ENCODE data around the gene SEMA4D. TPM values are rescaled to one million over a fixed set of nuclear protein-coding genes. Genes with fewer than 3 reads are reported as not detected.

Gene SEMA4D
- total and polyA plus RNA-seq, 2 of the 13 experiments (the other 11 are each of a cell fraction or from before 2014, with no cell fraction given): 0.13 to 0.16 TPM

GRCh38 chr9:89493671-89494070 is 4.2 kb downstream of the SEMA4D start:
- Histone ChIP-seq H3K27ac (ENCODE audit: extremely low read length, insufficient read depth, low read length) (no peak overlapping the region), H3K9ac (ENCODE audit: insufficient read depth, low read depth, low read length) (no peak overlapping the region), H3K79me2 (ENCODE audit: insufficient read depth, low read length) (no peaks in the 10 kb centered on the region), H2AFZ (ENCODE audit: low read length) (no peak overlapping the region), H3K27me3 (ENCODE audit: control insufficient read depth in 1 of 2, insufficient read depth in 2 of 2, low read length in 2 of 2) (peaks cover 4 to 49% of the 10 kb centered on the region in 2 experiments; a peak in 2 of 5 replicates), H3K4me2 (ENCODE audit: low read depth, low read length) (no peak overlapping the region), H3K4me3 (replicated peaks in 1 of 3; ENCODE audit: insufficient read depth in 1 of 3, low read depth in 2 of 3, low read length in 3 of 3) (no peak overlapping the region), H3K4me1 (ENCODE audit: insufficient read depth, low read length) (peaks cover 8% of the 10 kb centered on the region), H4K20me1 (ENCODE audit: insufficient read depth, low read length) (no peaks in the 10 kb centered on the region), H3K36me3 (replicated peaks in 1 of 2; ENCODE audit: control insufficient read depth in 1 of 2, insufficient read depth in 2 of 2, low read length in 2 of 2) (no peaks in the 10 kb centered on the region), H3K9me3 (ENCODE audit: low read length) (no peaks in the 10 kb centered on the region)
- FAIRE-seq (no peak), DNase-seq (ENCODE audit: low spot score) (no peak), ATAC-seq (no peak)
- peak; percentile 12; the same call in 1 of the 2 replicates for TF ChIP-seq KAT2B (IDR thresholded peaks at IDR 0.05; ENCODE audit: borderline replicate concordance, low read depth, low read length)
- TF ChIP-seq ZNF317 (CRISPR knock-in tag; IDR thresholded peaks at IDR 0.05): no peak
- TF ChIP-seq ZGPAT (CRISPR knock-in tag; IDR thresholded peaks at IDR 0.05): no peak
- TF ChIP-seq MEIS2 (CRISPR knock-in tag; IDR thresholded peaks at IDR 0.05): no peak
- TF ChIP-seq ATF4 (CRISPR knock-in tag; IDR thresholded peaks at IDR 0.05): no peak
- CTCF ChIA-PET (ENCODE audit: low intra/inter-chr PET ratio, low total read pairs): no interaction called here
- intact Hi-C loops (cut with micrococcal nuclease; ENCODE audit: unreplicated experiment) (no loop called here), in situ Hi-C loops (cut with HindIII; ENCODE audit: extremely low pct_ligation_motif_present, low pct_unique_long_range_greater_than_20kb) (no loop called here)
- WGBS (ENCODE audit: low lambda C conversion rate): 64% methylated on average over 2 of the region's 2 CpGs
- BruUV-seq (replicated peaks): no TSS peak
- POLR2A ChIA-PET: no interaction called here

- Histone ChIP-seq H3K79me2 (ENCODE audit: insufficient read depth, low read length) (no peaks in the 10 kb centered on the region), H3K4me1 (ENCODE audit: insufficient read depth, low read length) (peaks cover 8% of the 10 kb centered on the region), H3K27me3 (ENCODE audit: control insufficient read depth in 1 of 2, insufficient read depth in 2 of 2, low read length in 2 of 2) (peaks cover 3 to 44% of the 10 kb centered on the region in 2 experiments; a peak in 2 of 5 replicates), H4K20me1 (ENCODE audit: insufficient read depth, low read length) (no peaks in the 10 kb centered on the region), H3K36me3 (replicated peaks in 1 of 2; ENCODE audit: control insufficient read depth in 1 of 2, insufficient read depth in 2 of 2, low read length in 2 of 2) (no peaks in the 10 kb centered on the region), H2AFZ (ENCODE audit: low read length) (no peak overlapping the region), H3K4me2 (ENCODE audit: low read depth, low read length) (no peak overlapping the region), H3K27ac (ENCODE audit: extremely low read length, insufficient read depth, low read length) (no peak overlapping the region), H3K4me3 (replicated peaks in 1 of 3; ENCODE audit: insufficient read depth in 1 of 3, low read depth in 2 of 3, low read length in 3 of 3) (no peak overlapping the region), H3K9me3 (ENCODE audit: low read length) (no peaks in the 10 kb centered on the region), H3K9ac (ENCODE audit: insufficient read depth, low read depth, low read length) (no peak overlapping the region)
- intact Hi-C loops (cut with micrococcal nuclease; ENCODE audit: unreplicated experiment) (no loop called here), in situ Hi-C loops (cut with HindIII; ENCODE audit: extremely low pct_ligation_motif_present, low pct_unique_long_range_greater_than_20kb) (no loop called here)
- ChIA-PET POLR2A (no interaction called here), CTCF (ENCODE audit: low intra/inter-chr PET ratio, low total read pairs) (no interaction called here)
- 45% methylated on average over 4 of the region's 6 CpGs for WGBS (ENCODE audit: low lambda C conversion rate)
- BruUV-seq (replicated peaks): no TSS peak
- TF ChIP-seq FOXO4 (CRISPR knock-in tag; conservative IDR thresholded peaks at IDR 0.05) (no peak), FOXP1 (IDR thresholded peaks at IDR 0.05) (no peak), FOXP1 (CRISPR knock-in tag; IDR thresholded peaks at IDR 0.05) (no peak), ZNF761 (CRISPR knock-in tag; conservative IDR thresholded peaks at IDR 0.05) (no peak), ZSCAN20 (CRISPR knock-in tag; IDR thresholded peaks at IDR 0.05; ENCODE audit: borderline replicate concordance) (no peak), NR1H2 (CRISPR knock-in tag; IDR thresholded peaks at IDR 0.05; ENCODE audit: borderline replicate concordance, low read depth) (no peak), HOXD1 (CRISPR knock-in tag; IDR thresholded peaks at IDR 0.05) (no peak)
- no peak for FAIRE-seq
- no peak for ATAC-seq
- no peak for DNase-seq (ENCODE audit: low spot score)
Observed at GRCh38 chr9:89493181-89493580, 4.7 kb downstream of the SEMA4D start.
